ENCODE data around the gene HOXC10.

- TF ChIP-seq POLR2AphosphoS5 (IDR thresholded peaks at IDR 0.05; ENCODE audit: low read depth, low read length) (no peak), POLR2A (IDR thresholded peaks at IDR 0.05; ENCODE audit: low read depth, low read length) (no peak), TAF1 (IDR thresholded peaks at IDR 0.05; ENCODE audit: low read depth, low read length) (no peak), POU2F2 (IDR thresholded peaks at IDR 0.05; ENCODE audit: low read depth, low read length) (no peak), PAX5 (IDR thresholded peaks at IDR 0.05; ENCODE audit: insufficient read depth, low read length, severe bottlenecking) (no peak), SPI1 (IDR thresholded peaks at IDR 0.05; ENCODE audit: low read depth, low read length) (no peak)
Measured at GRCh38 chr12:54020591-54021405, 35.9 kb downstream of the HOXC10 start.

Data from GM12891 (cell line).